NCI-H2227 (cell line): ENCODE measurements around the gene HEMK1.

Source experiments
- DNase-seq: peaks from one replicate; lab custom pipeline; 2025; ENCODE audit not compliant: unreplicated experiment; lab: John Stamatoyannopoulos, UW

Gene HEMK1

DNA sequence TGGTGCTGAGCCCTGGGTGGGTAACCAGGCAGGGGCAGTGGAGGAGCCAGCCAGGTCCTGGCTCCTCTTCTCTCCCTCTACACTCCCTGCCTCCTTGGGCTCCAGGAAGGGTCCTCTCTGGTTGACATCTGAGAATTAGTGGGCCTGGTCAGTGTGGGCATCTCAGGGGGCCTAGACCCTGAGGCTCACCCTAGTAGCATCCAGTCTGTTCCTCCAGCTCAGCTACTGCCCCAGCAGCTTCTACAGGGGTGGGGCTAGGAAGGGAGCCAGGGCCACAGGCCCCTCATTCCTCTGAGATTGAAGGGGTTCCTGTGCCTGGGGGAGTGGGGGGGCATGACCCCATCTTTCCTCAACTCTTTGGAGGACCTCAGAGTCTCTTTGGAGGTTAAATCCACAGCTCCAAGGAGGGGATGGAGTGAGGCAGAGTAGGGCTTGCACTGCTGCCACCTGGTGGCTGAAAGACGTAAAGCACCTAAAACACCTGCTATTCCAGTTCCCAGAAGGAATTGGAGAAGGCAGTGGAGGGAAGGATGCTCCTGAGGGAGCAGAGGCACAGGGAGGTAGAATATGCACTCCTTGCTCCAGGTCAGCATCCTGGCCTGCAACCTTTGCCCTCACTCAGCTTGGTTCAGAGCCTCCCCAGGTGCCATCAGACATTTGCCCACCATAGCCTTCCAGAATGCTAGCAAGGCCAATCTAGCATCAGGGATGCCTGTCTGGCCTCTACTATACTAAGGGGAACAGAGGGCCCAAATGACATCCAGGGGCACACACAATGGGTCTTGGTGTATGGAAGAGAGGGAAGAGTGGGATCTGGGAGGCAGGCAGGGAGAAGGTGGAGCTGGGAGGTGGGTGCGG is 26.9 kb upstream of the HEMK1 start:
- peak; percentile 76 for DNase-seq

DNA sequence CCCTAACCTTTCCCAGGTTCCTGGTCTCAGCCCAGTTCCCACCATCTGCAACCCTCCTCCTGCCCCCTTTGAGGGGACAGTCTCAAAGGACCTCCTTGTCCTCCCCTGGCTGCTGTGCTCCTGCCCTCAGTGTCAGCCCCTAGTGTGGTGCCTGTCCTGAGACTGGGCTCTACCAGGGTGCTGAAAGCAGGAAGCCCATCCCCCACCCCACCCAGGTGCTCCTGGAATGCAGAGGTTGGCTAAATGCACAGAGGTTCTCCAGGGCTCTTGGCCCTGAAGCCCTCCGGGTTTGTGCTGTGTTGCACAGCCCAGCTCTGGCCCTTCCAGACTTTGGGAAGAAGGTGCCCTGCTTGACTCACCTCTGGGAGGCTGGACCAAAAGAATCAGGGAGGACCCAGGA is 23.5 kb upstream of the HEMK1 start:
- no peak for DNase-seq

DNA sequence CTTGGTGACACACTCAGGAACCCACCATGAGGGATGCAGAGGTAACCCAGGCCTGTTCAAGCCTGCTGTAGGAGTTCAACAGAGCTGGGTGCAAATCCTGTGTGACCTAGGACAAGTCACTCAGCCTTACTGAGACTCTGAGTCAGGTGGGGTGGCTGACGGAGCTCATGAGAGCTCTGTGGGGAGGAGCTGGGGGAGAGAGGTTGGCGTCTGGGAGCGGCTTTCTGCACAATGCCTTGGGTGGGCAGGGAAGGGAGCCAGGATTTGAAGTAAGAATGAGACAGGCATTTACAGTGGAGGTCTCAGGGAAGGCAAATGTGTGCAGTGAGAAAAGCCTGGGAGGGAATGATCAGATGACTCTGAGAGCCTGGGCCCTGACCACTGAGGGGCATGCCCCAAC is 20.1 kb upstream of the HEMK1 start:
- no peak for DNase-seq

DNA sequence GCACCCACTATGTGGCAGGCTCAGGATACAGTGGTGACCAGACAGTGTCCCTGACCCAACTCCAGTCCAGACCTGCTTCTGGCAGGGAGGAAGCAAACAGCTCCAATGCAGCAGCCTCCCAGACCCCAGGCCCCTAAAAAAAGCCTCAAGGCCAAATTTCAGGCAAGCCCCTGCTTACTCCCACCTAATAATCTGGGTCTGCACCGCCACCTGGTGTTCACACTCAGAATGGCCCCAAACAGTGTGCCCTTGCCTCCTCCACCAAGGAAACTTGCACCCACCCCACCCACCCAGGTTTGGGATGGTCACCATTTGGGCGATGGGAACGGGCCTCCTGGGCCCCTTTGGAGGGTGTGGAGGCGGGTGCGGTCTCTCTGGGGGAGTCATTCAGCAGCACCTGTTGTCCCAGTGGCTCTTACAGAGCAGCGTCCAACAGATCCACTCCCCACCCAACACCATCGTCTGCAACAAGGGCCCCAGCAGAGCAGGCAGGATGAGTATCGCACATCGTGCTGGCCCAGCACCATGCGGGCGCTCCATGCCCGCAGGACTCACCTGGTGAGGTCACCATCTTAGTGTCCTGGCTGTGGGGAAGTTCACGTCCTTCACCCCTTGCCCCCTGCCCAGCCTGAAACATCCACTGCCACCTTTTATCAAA is 19.1 kb upstream of the HEMK1 start:
- peak; percentile 72 for DNase-seq

DNA sequence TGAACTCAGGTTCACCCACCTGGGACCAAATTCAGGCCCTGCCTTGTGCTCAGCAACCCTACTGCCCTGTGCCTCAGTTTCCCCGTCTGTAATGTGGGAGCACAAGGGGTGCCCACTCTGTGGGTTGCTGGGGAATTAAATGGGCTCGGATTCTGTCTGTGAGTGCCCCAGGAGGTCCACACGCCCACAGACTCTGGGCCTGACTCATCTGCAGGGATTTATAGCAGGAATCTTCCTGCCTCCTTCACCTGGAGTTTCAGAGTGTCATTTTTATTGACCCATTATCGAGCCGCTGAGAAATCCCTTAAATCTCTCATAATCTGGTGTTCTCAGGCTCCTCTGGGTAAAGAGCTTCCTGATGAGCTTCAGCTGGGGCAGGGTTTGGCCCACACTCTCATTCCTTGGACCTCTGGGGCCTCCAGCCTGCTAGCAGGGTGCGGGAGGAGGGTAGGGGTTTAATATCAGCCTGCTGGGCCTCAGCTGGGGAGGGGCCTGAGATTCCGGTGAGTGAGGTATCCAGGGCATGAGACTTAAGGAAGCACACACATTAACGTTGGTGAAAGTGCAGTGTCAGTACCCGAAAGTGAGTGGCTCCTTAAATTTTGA is 18.2 kb upstream of the HEMK1 start:
- DNase-seq, result no peak

DNA sequence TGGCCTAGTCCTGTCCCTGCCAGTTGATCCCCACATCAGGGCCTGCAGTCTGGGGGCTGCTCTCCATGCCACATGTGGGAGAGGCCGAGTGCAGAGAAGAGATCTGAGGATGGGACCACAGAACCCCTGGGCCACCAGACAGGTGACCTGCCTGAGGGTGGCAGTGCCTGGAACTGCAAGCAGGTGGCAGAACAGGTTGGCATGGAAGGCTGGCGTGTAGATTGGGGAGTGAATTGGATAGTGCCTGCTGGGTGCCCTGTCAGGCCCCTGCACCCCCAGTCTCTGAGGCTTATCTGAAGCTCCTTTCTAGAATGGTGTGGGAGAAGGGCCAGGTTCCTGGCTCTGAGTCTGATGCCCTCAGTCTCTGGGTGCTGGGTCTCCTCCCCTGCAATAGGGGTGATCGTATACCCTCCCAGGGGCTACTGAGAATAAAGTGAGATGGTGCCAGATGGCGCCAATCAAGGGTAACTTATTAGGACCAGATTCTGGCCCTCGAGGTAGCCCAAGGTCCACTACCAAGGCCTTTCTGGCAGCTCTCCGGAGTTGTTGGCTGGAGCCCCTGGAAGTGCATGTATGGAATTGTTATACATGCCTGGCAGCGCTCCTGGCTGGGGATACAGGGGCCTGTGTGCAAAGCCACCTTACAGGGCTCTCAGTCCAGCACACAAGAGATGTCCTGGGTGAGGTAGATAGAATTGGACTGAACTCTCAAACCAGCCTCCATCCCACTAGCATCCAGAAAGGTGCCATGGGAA is 17.5 kb upstream of the HEMK1 start:
- DNase-seq, result no peak

DNA sequence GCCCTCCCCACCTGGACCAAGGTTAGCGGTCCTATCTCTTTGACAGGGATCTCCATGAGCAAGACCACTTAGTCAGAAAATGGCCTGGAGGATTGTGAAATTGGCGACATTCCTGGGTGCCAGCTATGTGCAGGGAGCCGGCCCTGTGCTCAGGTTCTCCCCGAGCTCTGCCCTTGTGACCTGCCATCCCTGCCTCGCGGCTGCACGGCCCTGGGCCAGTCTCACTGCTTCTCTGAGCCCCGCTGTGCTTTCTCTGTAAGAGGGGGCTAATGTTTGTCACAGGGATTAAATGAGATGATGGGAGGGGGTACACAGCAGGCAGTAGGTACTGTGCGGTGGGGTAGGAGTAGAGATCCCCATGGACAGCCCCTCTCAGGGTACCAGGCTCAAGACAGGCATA is 16.7 kb upstream of the HEMK1 start:
- DNase-seq, result no peak

DNA sequence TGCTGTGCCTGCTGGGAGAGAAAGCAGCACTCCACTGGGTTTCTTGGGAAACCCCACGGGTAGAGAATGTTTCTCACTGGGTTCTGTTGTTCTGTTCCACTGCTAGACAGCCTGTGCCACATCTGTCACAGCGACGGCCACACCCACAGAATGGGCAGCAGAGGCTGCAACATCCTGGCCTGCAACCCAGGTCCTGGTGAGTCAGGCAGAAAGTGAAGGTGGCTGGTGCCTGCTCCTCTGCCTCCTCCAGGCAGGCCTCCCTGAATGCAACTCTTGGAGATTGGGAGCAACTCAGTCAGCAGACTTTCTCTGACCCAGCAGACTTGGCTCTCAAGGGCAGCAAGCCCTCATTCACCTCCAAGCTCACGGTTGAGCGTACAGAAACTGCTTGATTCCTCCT is 14.8 kb upstream of the HEMK1 start:
- DNase-seq, result no peak

DNA sequence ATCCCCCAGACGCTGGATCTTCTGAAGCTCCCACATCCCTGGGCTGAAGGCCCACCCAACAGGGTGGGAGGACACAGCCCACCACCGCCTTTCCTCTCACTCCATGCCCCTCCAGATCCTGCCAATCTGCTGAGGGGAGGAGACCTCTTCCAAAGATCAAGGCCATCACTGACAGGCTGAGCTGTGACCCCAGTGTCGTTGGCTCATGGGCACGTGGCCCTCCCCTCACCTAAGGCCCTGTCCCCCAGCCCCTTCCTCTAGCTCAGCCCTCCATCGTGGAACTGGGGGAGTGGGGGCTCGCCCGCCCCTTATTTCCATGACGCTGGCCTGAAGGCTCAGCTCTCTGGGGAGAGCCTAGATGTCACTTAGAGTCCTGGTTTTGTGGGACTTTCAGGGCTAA is 12.2 kb upstream of the HEMK1 start:
- no peak for DNase-seq

DNA sequence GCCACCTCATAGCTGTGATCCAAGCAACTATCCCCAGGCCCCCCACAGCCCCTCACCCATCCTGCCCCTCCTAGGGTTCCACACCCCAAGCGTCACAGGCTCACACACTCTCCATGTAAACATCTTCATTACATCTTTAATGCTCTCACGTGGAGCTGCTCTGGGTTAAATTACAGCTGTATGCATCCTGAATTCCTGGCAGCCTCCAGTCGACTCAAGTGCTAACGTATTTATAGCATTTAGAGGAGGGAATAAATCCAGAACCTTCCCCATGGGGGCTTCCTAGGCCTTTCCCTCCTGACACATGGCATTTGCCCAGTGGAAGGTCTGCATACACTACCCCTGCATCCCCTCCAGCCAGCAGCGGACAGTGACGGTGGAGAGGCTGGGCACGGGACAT is 11.4 kb upstream of the HEMK1 start:
- DNase-seq, result peak; percentile 30

DNA sequence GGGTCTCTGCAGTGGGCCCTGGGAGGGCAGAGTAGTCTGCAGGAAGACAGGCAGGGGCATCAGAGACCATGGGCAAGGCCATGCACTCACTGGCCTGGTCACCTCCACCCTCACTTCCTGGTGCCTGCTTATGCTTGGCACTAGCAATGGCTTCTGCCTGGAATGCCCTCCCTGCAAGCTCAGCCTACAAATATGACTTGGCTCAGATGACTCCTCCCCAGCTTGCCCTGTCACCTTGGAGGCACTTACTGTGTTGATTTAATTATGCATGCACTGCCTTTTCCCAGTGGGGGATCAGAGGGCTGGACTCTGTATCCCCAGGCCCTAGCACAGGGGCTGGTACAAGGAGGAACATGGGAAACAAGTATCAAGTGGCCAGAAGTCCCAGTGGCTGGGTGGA is 9.6 kb upstream of the HEMK1 start:
- DNase-seq, result no peak

DNA sequence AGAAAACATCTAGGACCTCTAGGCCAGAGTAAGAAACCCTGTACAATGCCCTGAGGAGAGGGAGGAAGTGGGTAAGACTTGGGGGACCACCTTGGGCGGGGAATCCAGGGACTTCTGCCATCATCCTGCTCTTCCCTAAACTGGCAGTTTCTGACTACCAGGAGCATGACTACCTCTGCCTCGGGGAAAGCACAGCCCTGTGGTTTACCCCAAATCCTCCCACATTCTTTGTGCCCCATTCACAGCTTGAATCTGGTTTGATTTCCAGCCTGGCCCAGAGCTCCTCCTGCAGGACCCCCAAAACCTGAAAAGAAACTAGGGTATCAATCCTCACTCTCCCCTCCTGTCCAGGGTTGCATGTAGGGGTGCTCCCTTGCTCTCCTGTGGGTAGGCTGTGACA is 6.5 kb upstream of the HEMK1 start:
- DNase-seq, result no peak

DNA sequence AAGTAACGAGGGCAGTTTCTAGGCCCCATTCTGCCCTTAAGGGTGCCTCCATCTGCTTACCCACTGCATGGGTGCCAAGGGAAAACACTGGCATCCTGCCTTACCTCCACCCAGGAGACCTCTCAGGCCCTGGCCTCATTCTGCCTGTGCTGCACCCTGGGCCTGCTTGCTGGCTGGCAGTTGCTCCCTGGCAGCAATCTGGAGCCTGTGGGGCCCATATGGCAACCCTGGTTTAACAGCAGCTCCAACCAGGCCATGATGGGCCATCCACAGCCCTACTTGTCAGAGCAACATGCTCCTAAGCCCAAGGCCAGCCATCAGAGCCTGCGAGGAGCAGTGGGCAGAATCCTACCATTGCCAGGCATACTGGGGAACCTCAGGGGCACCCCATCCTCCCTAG is 5.5 kb upstream of the HEMK1 start:
- DNase-seq, result no peak

DNA sequence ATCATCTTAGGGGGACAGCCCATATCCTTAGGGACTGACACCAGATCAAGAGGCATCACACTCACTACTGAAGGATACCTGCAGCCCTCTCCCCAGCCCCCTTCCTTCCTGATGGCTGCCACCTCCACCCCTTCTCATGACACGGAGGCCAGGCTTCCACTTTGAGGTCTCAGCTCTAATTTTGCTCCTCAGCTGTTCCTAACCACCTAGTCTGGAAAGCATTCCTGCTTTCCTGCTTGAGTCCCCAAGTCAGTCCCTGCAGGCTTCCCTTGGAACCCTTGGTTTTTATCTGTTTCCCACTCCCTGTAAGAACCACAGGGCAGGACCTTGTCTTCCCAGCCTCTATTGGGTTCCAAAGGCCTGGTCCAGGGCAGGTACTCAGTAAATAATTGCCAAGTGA is 5.0 kb upstream of the HEMK1 start:
- DNase-seq, result no peak

DNA sequence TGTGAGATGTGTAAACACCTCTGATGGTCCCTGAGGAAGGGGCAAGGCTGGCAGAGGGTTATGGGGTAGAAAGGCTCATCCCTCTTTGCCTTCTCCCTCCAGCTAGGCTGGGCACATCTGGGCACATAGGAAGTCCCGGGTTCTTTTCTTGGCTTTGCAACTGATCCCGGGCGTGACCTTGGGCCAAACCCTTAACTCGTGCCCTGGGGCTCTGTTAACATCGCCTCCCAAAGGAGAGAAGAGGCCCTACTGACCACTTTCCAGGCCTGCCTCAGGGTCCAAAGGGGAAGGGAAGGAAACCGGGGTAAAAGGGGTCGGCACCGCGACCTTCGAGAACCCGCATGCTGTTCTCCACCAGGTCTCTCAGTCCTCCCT is 2.3 kb upstream of the HEMK1 start:
- no peak for DNase-seq

DNA sequence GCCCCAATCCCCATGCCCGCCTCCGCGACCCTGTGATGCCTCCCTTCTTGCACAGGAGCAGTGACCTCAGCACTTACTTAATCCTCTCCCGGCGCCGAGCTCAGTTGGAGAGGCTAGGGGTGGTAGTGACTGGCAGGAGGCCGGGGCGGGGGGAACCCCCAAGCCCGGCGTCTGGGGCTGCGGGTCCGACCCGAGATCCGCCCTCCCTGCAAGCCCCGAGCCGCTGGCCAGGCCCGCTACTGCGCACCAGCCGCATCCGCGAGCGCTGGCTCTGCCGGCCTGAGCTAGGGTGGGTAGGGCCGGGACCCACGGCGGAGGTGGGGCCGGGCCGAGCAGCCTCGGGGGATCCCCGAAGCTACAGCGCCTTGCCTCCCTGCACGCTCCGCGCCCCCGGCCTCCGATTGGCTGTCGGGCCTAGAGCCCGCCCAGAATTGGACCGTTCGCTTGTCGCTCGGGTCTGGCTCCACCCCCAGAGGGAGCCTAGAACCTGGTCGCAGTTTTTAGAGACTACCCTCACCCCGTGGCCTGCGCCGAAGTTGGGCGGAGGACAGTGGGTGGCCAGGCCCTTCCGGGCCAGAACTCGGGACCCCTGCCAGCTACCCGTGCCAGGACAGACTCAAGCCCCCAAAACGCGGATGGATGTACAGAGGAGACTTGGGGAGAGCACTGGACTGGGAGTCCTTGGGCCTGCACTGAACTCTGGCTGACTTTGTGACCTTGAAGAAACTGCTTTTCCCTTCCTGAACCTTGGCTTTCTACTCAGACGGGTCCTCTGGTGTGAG is 1.7 kb upstream of the HEMK1 start, which contains the start of gene C3orf18:
TSS of gene C3orf18 (minus strand) at position 362 of the 782 bp plus-strand sequence. CDS start 2,048 bp downstream, outside the sequence.
- peak; percentile 85 for DNase-seq

DNA sequence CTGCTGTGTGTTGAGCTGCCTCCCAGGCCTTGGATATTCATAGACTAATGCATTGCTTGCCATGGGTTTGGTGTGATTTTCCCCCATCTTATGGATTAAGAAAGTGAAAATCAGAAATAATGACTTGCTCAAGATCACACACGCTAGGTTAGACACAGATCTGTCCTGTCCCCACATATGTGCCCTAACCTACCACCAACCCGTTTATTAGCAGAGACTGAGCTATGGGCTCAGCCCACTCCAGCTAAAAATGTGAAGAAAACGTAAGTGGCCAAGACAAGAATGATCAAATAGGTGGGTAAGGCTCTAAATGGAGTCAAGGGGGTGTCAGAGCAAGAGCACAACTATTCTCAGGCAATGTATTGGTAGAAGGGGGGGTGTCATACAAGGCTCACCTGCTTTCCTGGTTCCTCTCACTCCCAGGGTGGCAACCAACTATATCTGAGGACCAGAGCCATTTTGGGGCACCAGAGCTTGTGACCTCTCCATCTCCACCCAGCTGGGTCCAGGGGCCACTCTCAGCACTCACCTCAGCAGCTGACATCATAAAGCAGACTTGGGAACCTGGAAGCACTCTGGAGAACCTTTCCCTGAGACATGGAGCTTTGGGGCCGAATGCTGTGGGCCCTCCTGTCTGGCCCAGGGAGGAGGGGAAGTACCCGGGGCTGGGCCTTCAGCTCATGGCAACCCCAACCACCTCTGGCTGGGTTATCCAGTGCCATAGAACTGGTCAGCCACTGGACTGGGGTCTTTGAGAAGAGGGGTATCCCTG is 1.4 kb downstream of the HEMK1 start:
- no peak for DNase-seq

DNA sequence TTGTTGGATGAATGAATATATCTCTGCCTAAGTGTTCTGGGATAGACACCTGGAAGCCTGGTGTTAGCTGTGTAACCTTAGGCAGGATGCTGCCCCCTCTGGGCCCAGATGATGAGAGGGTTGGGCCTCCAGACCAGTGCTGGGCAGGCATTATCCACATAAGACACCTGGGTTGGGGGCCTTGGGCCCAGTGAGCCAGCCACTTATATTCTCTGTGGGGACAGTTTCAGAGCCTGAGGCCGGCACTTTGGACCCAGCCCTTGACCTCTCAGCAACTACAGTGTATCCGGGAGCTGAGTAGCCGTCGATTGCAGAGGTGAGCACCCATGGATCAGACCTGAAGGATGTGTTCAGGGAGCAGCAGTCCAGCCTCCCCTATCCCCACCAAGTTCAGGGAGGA is 2.2 kb downstream of the HEMK1 start:
- DNase-seq, result no peak

DNA sequence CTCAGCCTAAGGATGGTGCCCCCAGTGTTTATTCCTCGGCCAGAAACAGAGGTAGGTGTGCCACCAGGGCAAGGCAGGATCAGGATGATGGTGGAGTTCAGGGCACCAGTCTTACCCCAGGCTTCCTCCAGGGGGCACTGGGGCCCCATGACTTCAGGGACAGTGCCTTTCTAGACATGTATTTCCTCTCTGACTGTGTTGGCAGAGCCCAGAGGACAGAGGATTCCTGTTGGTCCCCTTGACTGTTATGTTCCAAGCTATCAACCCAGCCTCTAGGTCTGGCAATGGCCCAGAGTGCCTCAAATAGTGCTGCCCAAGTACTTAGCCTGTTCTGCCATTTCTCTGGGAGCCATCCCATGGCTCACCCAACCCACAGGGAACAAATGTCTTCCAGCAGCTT is 2.8 kb downstream of the HEMK1 start:
- DNase-seq, result peak; percentile 54

DNA sequence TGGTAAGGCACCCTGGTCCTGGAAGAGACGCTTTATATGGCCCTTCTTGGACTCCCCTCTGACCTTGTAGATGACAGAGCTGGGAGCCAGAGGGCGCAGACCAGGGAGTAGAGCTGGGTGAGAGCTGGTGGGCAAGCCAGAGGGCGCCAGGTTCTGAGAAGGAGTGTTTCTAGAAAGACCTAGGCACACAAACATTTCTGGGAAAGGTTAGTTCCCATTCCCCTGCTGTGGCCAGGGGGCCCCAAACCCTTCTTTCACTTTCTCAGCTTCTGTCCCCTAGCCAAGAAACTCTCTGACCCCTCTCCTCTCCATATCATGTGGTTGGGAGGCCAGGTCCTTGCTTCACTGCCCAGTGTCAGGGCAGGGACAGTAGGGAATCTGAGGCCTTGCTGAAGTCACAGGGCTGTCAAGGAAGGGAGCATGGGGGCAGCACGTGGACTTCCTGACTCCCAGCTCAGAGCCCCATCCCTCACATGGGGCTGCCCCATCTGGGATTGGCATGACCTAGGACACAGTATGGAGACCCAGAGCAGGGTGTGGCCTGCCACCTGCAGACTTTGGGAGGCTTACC is 3.6 kb downstream of the HEMK1 start:
- no peak for DNase-seq
